HG02763 (cell line): ENCODE results near the gene CREBZF.
"Not testable (repeated sequence)": the region's sequence is repeated elsewhere in the genome, so short reads cannot be mapped to it uniquely, and the experiment has no call there.

ENCODE experiments used
- ATAC-seq: cut with Tn5 transposase; IDR thresholded peaks from one replicate; pipeline ENCODE4 v1.9.1; 2021; ENCODE audit warnings: mild to moderate bottlenecking, moderate library complexity; ENCODE audit not compliant: unreplicated experiment

Gene CREBZF

DNA sequence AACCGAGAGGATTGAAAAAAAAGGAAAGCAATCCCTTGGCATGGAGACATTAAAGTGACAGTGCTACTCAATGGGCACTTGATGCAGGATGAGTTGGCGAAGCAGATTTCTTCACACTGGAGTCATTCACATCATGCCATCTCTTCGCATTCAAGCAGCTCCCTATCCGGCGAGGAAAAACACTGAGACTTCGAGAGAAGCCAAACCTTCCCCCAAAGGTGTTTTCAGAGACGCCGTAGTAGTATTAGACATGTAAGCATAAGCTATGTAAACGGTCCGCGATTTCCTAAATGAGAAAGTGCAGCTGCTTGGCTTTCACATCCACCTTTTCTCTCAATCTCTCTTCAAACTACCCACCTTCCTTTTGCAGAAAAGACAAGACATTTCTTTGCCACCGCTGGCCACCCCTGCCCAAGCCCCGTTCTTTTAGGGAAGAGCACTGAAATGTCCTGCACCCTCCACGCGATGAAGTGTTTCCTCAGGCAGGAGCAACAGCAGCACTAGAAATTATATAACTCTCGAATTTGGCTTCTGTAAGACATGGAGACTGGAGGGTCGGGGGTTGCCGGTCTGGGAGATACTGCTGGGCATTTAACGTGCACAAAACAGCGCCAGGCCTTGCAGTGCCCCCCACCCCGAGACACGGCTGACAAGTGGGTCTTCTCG lies 37.5 kb downstream of the CREBZF start, which contains the start of gene DLG2:
TSS of gene DLG2 (minus strand) at position 13 of the 666 bp plus-strand sequence.
- peak; percentile 0 for ATAC-seq

DNA sequence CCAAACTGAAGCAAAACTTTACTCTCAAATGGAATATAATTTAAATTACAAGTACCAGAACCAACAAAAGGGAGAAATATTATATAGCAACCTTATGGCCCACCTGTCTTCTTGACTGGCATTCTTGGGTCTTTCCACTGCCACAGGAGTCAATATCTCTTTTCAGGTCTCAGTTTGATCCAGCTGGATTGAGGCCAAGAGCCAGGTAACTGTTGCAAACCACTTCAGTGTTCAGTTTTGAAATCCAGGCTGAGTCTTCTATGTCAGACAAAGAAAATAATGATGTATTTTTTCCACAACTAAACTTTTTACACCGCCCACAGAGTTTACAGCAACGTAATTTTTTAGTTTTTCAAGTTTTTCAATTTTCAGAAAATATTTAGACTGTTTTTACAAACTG lies 38.4 kb downstream of the CREBZF start:
- ATAC-seq: no peak

DNA sequence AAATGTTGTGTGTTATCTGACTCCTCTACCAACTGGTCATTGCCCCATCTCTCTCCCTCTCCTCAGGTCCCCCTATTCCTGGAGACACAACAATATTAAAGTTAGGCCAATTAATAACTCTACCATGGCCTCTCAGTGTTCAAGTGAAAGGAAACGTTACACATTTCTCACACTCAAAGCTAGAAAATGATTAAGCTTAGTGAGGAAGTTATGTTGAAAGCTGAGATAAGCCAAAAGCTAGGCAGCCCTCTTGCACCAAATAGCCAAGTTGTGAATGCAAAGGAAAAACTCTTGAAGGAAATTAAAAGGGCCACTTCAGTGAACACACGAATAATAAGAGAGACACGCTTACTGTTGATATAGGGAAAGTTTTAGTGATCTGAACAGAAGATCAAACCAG lies 44.7 kb downstream of the CREBZF start:
- ATAC-seq: no peak

DNA sequence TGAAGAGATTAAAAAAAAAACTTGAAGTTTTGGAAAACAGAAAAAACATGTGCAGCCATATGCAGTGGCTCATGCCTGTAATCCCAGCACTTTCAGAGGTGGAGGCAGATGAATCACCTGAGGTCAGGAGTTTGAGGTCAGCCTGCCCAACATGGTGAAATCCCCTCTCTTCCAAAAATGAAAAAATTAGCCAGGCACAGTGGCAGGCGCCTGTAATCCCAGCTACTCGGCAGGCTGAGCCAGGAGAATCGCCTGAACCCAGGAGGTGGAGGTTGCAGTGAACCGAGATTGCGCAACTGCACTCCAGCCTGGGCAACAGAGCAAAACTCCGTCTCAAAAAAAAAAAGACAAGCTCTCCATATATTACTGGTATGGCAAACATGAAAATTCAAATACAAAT lies 45.4 kb downstream of the CREBZF start:
- ATAC-seq: no peak

DNA sequence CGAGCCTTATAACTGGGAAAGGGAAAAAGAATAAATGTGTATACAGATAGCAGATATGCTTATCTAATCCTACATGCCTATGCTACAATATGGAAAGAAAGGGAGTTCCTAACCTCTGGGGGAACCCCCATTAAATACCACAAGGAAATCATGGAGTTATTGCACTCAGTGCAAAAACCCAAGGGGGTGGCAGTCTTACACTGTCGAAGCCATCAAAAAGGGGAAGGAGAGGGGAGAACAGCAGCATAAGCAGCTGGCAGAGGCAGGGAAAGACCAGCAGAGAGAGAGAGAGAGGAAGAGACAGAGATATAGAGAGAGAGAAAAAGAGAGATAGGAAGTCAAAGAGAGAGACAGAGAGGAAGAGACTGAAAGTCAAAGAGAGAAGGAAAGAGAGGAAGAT lies 53.3 kb downstream of the CREBZF start:
- ATAC-seq: not testable (repeated sequence)
